CD4-positive, alpha-beta T cell treated with Interferon gamma for 1 hour (primary cell): ENCODE results near the gene BRWD1.
"Not testable (repeated sequence)": the region's sequence is repeated elsewhere in the genome, so short reads cannot be mapped to it uniquely, and the experiment has no call there.

Experiments
- DNase-seq: peaks from one replicate; pipeline ENCODE4 v3.0.0-alpha.2; 2020

Gene BRWD1

GRCh38 chr21:39281207-39281606 is 32.2 kb downstream of the BRWD1 start:
- no peak for DNase-seq

GRCh38 chr21:39269620-39270019 is 43.8 kb downstream of the BRWD1 start:
- no peak for DNase-seq

- DNase-seq, result no peak
These were observed 47.8 kb downstream of the BRWD1 start for GRCh38 chr21:39265603-39266002.

- DNase-seq, result no peak
These were observed 50.1 kb downstream of the BRWD1 start for GRCh38 chr21:39263372-39263771.

- DNase-seq, result no peak
These were observed 55.2 kb downstream of the BRWD1 start for GRCh38 chr21:39258207-39258606.

GRCh38 chr21:39251326-39251725 is 62.1 kb downstream of the BRWD1 start:
- DNase-seq, result no peak

- no peak for DNase-seq
These were observed 75.2 kb downstream of the BRWD1 start for GRCh38 chr21:39238275-39238674.

GRCh38 chr21:39232861-39233291 is 80.6 kb downstream of the BRWD1 start:
- no peak for DNase-seq

- DNase-seq, result no peak
These were observed 88.5 kb downstream of the BRWD1 start for GRCh38 chr21:39224930-39225329.

GRCh38 chr21:39221997-39222486 is 91.4 kb downstream of the BRWD1 start:
- no peak for DNase-seq

- DNase-seq, result no peak
These were observed 92.0 kb downstream of the BRWD1 start for GRCh38 chr21:39221282-39221996.

GRCh38 chr21:39220875-39221274 is 92.6 kb downstream of the BRWD1 start:
- not testable (repeated sequence) for DNase-seq

- DNase-seq, result no peak
These were observed 93.3 kb downstream of the BRWD1 start for GRCh38 chr21:39220150-39220549.

GRCh38 chr21:39218082-39218409 is 95.4 kb downstream of the BRWD1 start:
- no peak for DNase-seq

- DNase-seq, result no peak
These were observed 95.9 kb downstream of the BRWD1 start for GRCh38 chr21:39217356-39218081.

GRCh38 chr21:39216290-39216689 is 97.1 kb downstream of the BRWD1 start:
- DNase-seq, result no peak

- DNase-seq, result no peak
These were observed 98.4 kb downstream of the BRWD1 start for GRCh38 chr21:39215078-39215477.

GRCh38 chr21:39209334-39209688 is 104.1 kb downstream of the BRWD1 start:
- no peak for DNase-seq

GRCh38 chr21:39208624-39209333 is 104.7 kb downstream of the BRWD1 start:
- DNase-seq, result no peak

GRCh38 chr21:39204134-39204533 is 109.3 kb downstream of the BRWD1 start:
- no peak for DNase-seq

- DNase-seq, result no peak
These were observed 114.6 kb downstream of the BRWD1 start for GRCh38 chr21:39198800-39199199.

- DNase-seq, result no peak
These were observed 115.8 kb downstream of the BRWD1 start for GRCh38 chr21:39197448-39198233.

- DNase-seq, result no peak
These were observed 116.6 kb downstream of the BRWD1 start for GRCh38 chr21:39196838-39197237.
